NB4 (cell line): ENCODE data around the gene C11orf65.

Experiments
- DNase-seq: peaks from one replicate; pipeline ENCODE4 v3.0.0; 2010; ENCODE audit warnings: low read depth
- H3K4me3 ChIP-seq: one replicate; pipeline ENCODE4 v1.5.1; 2011; ENCODE audit warnings: mild to moderate bottlenecking, low read depth, low read length, moderate library complexity
- MYC ChIP-seq: IDR thresholded peaks from 2 replicates; pipeline ENCODE4 v1.6.1; 2011; ENCODE audit warnings: low read depth, low read length
- POLR2A ChIP-seq: IDR thresholded peaks from 2 replicates; pipeline ENCODE4 v1.6.1; 2011; ENCODE audit warnings: mild to moderate bottlenecking; ENCODE audit not compliant: insufficient read length; ENCODE audit errors: extremely low read depth
- TF ChIP-seq, protein P1 (sequence below): IDR thresholded peaks from one replicate; pipeline ENCODE4 v1.5.1; 2012; ENCODE audit warnings: low read depth, low read length
- TF ChIP-seq, protein P2 (sequence below): IDR thresholded peaks from 2 replicates; pipeline ENCODE4 v1.6.1; 2011; ENCODE audit warnings: low read depth, low read length

The C11orf65 gene

DNA sequence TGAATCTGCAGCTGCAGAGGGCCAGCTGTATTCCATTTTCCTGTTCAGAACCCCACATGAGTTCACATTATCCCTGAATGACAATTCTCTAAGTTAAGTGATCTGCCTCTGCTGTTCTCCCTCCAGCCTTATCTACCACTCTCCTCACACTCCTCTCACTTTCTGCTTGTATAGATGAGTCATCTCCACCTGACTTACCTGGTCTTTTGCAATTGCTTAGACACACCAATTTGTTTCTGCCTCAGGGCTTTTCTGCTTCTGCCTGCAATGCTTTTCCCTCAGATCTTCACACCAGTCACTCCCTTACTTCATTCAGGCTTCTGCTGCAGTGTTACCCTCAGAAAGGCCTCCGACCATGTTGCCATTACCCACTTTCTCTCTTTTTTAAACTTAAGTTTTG lies 126.4 kb downstream of the C11orf65 start:
- DNase-seq = no peak
- no peak overlapping the region for H3K4me3 ChIP-seq
- TF ChIP-seq, protein P1, sequence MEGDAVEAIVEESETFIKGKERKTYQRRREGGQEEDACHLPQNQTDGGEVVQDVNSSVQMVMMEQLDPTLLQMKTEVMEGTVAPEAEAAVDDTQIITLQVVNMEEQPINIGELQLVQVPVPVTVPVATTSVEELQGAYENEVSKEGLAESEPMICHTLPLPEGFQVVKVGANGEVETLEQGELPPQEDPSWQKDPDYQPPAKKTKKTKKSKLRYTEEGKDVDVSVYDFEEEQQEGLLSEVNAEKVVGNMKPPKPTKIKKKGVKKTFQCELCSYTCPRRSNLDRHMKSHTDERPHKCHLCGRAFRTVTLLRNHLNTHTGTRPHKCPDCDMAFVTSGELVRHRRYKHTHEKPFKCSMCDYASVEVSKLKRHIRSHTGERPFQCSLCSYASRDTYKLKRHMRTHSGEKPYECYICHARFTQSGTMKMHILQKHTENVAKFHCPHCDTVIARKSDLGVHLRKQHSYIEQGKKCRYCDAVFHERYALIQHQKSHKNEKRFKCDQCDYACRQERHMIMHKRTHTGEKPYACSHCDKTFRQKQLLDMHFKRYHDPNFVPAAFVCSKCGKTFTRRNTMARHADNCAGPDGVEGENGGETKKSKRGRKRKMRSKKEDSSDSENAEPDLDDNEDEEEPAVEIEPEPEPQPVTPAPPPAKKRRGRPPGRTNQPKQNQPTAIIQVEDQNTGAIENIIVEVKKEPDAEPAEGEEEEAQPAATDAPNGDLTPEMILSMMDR = no peak
- no peak for TF ChIP-seq POLR2A
- no peak for TF ChIP-seq MYC
- TF ChIP-seq, protein P2, sequence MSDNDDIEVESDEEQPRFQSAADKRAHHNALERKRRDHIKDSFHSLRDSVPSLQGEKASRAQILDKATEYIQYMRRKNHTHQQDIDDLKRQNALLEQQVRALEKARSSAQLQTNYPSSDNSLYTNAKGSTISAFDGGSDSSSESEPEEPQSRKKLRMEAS = no peak

DNA sequence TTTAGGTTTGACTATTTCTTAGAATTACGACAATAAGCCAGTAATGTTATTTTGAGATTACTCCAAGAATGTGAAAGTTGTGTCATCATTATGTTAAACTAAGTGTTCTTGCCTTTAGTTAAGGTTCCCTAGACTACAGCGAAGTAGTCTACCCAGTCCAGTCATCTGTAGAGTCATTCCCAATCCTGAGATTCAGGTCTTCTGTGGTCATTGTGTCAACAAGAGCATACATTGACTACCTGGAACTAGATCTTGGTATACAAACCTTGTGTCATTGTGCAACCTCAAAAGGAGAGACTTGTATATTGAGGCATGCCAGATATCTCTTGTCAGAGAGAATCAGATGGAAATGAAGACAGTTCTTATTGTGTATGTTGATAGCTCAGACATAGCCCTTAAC lies 128.6 kb downstream of the C11orf65 start:
- TF ChIP-seq MYC = no peak
- TF ChIP-seq, protein P2 = no peak
- TF ChIP-seq, protein P1 = no peak
- no peak for DNase-seq
- H3K4me3 ChIP-seq = no peak overlapping the region

- no peak for DNase-seq
- no peak overlapping the region for H3K4me3 ChIP-seq
- TF ChIP-seq MYC (no peak), POLR2A (no peak)
- TF ChIP-seq, protein P1 = no peak
- TF ChIP-seq, protein P2 = no peak
Observed at GRCh38 chr11:108333403-108333899, 133.9 kb downstream of the C11orf65 start.
